Measurements from ENCODE around the gene C4orf46.

The C4orf46 gene

GRCh38 chr4:158649111-158649680, 22.5 kb downstream of the C4orf46 start:
- DNase-seq = no peak

GRCh38 chr4:158644760-158645159, 26.9 kb downstream of the C4orf46 start:
- no peak for DNase-seq

DNA sequence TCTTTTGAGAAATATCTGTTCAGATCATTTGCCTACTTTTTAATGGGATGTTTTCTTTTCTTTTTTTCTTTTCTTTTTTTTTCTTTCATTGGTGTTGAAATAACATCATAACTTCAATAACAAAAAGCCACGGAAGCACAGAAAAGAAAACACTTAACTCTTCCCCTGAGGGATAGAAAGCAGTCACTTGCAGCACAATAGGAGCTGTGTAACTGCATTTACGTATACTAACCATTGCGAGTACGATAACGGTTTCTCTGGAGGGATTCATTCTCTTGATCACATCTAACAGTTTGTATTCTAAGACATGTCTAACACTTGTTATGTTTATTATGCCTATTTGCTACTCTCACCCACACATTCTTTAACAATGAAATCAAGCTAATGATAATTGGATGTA, 27.3 kb downstream of the C4orf46 start:
- no peak for DNase-seq

- no peak for DNase-seq
These were observed 35.1 kb downstream of the C4orf46 start for GRCh38 chr4:158636619-158637018.

DNA sequence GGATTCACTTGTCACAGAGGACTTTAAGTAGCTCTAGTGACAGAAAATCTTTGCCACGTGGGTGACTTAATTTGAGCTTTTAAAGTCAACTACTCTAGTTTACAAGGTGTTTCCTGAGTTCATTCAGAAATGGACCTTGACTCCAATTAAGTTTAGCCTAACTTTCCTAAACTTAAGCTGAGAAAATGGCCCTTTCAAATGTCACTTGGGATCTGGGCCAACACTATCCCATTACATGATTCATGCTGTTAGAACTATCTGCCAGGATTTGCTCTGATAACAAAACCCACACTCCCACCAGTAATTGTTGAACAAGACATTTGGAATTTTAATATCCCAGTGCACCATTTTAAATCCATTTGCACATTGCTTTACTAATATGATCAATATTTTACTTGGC, 40.8 kb downstream of the C4orf46 start:
- DNase-seq = no peak

DNA sequence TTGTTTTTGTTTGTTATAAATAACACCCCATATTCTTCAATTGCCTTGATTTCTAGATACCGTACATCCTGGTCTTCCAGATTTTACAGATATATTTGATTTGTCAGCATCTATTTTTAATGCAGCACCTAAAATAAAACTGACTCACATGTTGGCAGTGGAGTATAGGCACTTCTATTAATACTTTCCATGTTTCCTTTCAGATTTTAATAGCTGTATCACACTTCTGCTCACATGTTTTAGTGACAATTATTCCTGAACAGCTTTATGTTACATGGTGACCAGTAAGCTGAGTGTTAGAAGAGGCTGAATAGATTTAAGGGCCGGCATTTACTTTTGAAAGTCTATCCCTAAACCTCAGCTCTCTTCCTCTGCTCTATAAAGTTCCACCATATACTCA, 46.1 kb downstream of the C4orf46 start:
- DNase-seq = no peak

GRCh38 chr4:158624889-158625478, 46.7 kb downstream of the C4orf46 start:
- DNase-seq = no peak

GRCh38 chr4:158622251-158622650, 49.4 kb downstream of the C4orf46 start:
- DNase-seq = no peak

GRCh38 chr4:158621729-158622128, 50.0 kb downstream of the C4orf46 start:
- no peak for DNase-seq

DNA sequence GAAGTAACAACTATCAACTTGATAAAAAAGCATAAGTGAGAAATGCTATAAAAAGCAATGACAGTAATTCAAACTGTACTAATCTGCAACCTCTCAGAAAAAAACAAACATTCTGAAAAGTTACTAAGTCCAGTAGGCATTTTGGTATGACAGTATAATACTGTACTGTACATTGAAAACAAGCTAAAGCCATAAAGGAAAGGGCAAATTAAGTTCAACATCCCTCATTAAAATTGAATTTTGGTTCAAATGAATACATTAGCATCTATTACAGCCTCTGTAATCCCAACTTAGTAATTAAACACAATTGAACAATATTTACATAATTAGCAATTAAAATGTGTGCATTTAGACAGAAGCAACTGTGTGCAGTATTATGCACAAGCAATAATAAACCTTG, 53.7 kb downstream of the C4orf46 start:
- DNase-seq = no peak

All from NCI-H187 treated with DMSO at 0.1 percent for 48 hours (cell line).